ENCODE data around the gene GABRA4. TPM values are rescaled to one million over a fixed set of nuclear protein-coding genes. Genes with fewer than 3 reads are reported as not detected.

Gene GABRA4
- total RNA-seq, 4 donors from 2014 or later, result 0.02 TPM; not detected in 3

DNA sequence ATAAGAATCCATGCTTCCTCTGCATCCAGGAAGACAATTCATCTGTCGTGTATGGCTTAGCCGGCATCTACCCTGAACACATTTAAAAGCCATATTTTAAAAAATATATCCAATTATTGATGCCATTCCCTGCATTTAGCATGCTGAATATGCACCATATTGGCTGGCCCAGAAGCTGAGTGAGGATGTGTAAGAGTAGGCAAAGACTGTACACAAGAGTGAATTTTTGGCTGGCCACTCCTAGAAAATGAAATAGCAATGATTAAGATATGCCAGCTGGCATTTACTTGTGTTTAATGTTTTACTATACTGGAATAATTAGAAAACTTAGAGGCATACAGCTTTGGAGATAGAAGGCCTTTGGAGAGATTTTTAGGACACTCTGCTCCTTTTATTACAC, 25.8 kb downstream of the GABRA4 start:
- no peak overlapping the region for H3K4me3 ChIP-seq
- H3K36me3 ChIP-seq, result no peaks in the 10 kb centered on the region
- no peaks in the 10 kb centered on the region for H3K9me3 ChIP-seq
- no peak for TF ChIP-seq POLR2A (IDR thresholded peaks at IDR 0.05)
- ATAC-seq (no peak), DNase-seq (no peak)
- intact Hi-C loops (cut with DNase I; ENCODE audit: low total_unique reads) (no loop called here), in situ Hi-C loops (cut with MboI; ENCODE audit: low sequenced_read_pairs in 4 of 4) (no loop called here)
- no peaks in the 10 kb centered on the region for H3K4me1 ChIP-seq
- H3K27me3 ChIP-seq, result no peaks in the 10 kb centered on the region
- H3K27ac ChIP-seq, result no peak overlapping the region

GRCh38 chr4:46958742-46959488, 34.5 kb downstream of the GABRA4 start:
- Histone ChIP-seq H3K27ac (no peak overlapping the region), H3K36me3 (no peaks in the 10 kb centered on the region), H3K4me1 (no peaks in the 10 kb centered on the region), H3K27me3 (no peaks in the 10 kb centered on the region), H3K4me3 (no peak overlapping the region), H3K9me3 (no peaks in the 10 kb centered on the region)
- no peak for ATAC-seq
- intact Hi-C loops (cut with DNase I; ENCODE audit: low total_unique reads), result no loop called here
- no peak for DNase-seq
- TF ChIP-seq CTCF (IDR thresholded peaks at IDR 0.05 in 4 of 5, conservative IDR thresholded peaks at IDR 0.05 in 1 of 5) (no peak), POLR2A (IDR thresholded peaks at IDR 0.05) (no peak)
- in situ Hi-C loops (cut with MboI; ENCODE audit: low sequenced_read_pairs in 4 of 4), result no loop called here

- H3K27me3 ChIP-seq, result no peaks in the 10 kb centered on the region
- no peaks in the 10 kb centered on the region for H3K4me1 ChIP-seq
- H3K4me3 ChIP-seq, result no peak overlapping the region
- TF ChIP-seq POLR2A (IDR thresholded peaks at IDR 0.05) (no peak), CTCF (IDR thresholded peaks at IDR 0.05 in 4 of 5, conservative IDR thresholded peaks at IDR 0.05 in 1 of 5) (no peak)
- intact Hi-C loops (cut with DNase I; ENCODE audit: low total_unique reads), result no loop called here
- no peak overlapping the region for H3K27ac ChIP-seq
- no peak for DNase-seq
- no peaks in the 10 kb centered on the region for H3K36me3 ChIP-seq
- in situ Hi-C loops (cut with MboI; ENCODE audit: low sequenced_read_pairs in 4 of 4), result no loop called here
- ATAC-seq, result no peak
- H3K9me3 ChIP-seq, result no peaks in the 10 kb centered on the region
Measured at GRCh38 chr4:46956451-46956850, 36.9 kb downstream of the GABRA4 start.

- in situ Hi-C loops (cut with MboI; ENCODE audit: low sequenced_read_pairs in 4 of 4), result no loop called here
- TF ChIP-seq CTCF (IDR thresholded peaks at IDR 0.05 in 4 of 5, conservative IDR thresholded peaks at IDR 0.05 in 1 of 5) (no peak), POLR2A (IDR thresholded peaks at IDR 0.05) (no peak)
- Histone ChIP-seq H3K4me3 (no peak overlapping the region), H3K4me1 (no peaks in the 10 kb centered on the region), H3K27me3 (no peaks in the 10 kb centered on the region), H3K36me3 (no peaks in the 10 kb centered on the region), H3K27ac (no peak overlapping the region), H3K9me3 (no peaks in the 10 kb centered on the region)
- intact Hi-C loops (cut with DNase I; ENCODE audit: low total_unique reads), result no loop called here
- no peak for DNase-seq
- ATAC-seq, result no peak
Measured at GRCh38 chr4:46955601-46956000, 37.8 kb downstream of the GABRA4 start.

- no peak for ATAC-seq
- intact Hi-C loops (cut with DNase I; ENCODE audit: low total_unique reads), result no loop called here
- H3K36me3 ChIP-seq, result no peaks in the 10 kb centered on the region
Measured at GRCh38 chr4:46954643-46955042, 38.7 kb downstream of the GABRA4 start.

More at GRCh38 chr4:46954643-46955042, 38.7 kb downstream of the GABRA4 start:
- no peaks in the 10 kb centered on the region for H3K27me3 ChIP-seq
- DNase-seq, result no peak
- in situ Hi-C loops (cut with MboI; ENCODE audit: low sequenced_read_pairs in 4 of 4), result no loop called here
- no peak for TF ChIP-seq CTCF (IDR thresholded peaks at IDR 0.05 in 4 of 5, conservative IDR thresholded peaks at IDR 0.05 in 1 of 5)
- no peak overlapping the region for H3K27ac ChIP-seq
- H3K9me3 ChIP-seq, result no peaks in the 10 kb centered on the region
- H3K4me1 ChIP-seq, result no peaks in the 10 kb centered on the region
- no peak overlapping the region for H3K4me3 ChIP-seq

Measured in gastrocnemius medialis (tissue), 4 donors.